Caki2 (cell line): ENCODE results near the gene NUDT22. TPM values are rescaled to one million over a fixed set of nuclear protein-coding genes. Genes with fewer than 3 reads are reported as not detected.

Experiments used
- DNase-seq: peaks from one replicate; pipeline ENCODE4 v3.0.0-alpha.2; 2015; ENCODE audit warnings: low read depth
- in situ Hi-C: cut with HindIII; loops from 2 replicates; pipeline ENCODE4 v1.10.0; 2016; ENCODE audit warnings: low sequenced_read_pairs, low pct_unique_long_range_greater_than_20kb, mixed read lengths
- total RNA-seq: library from RNA; depleted of rRNA; stranded (reverse); fragments of >200 nt; shearing (Covaris generic); gene quantifications from 2 replicates; pipeline ENCODE4 v1.2.3, GENCODE V29; 2014; ENCODE audit warnings: low replicate concordance; rRNA removed

NUDT22 gene
- 25.1 and 31.4 TPM in 2 replicates for total RNA-seq

- in situ Hi-C loops: no loop called here
- peak; percentile 77 for DNase-seq
These were observed at the start of gene NUDT22, which contains the start of gene TRPT1 for GRCh38 chr11:64225608-64226506. TSS of gene NUDT22 (plus strand) at chr11:64226274. CDS start at chr11:64226653, 379 bp downstream. TSS of gene TRPT1 (minus strand) at chr11:64226186. CDS start at chr11:64225860, 326 bp downstream.

- in situ Hi-C loops: no loop called here
- DNase-seq: no peak
These were observed 49.3 kb upstream of the NUDT22 start for GRCh38 chr11:64176751-64177150.

- no peak for DNase-seq
These were observed 47.9 kb upstream of the NUDT22 start for GRCh38 chr11:64178203-64178602.

GRCh38 chr11:64178951-64179639, 47.0 kb upstream of the NUDT22 start:
- no peak for DNase-seq
- in situ Hi-C loops: no loop called here

More at GRCh38 chr11:64178203-64178602, 47.9 kb upstream of the NUDT22 start:
- in situ Hi-C loops: no loop called here

GRCh38 chr11:64180891-64181290, 45.2 kb upstream of the NUDT22 start:
- DNase-seq: no peak

GRCh38 chr11:64181506-64182411, 44.3 kb upstream of the NUDT22 start:
- peak; percentile 86 for DNase-seq
- in situ Hi-C loops: no loop called here

More at GRCh38 chr11:64180891-64181290, 45.2 kb upstream of the NUDT22 start:
- in situ Hi-C loops: no loop called here

- DNase-seq: no peak
- in situ Hi-C loops: no loop called here
These were observed 42.2 kb upstream of the NUDT22 start for GRCh38 chr11:64183890-64184289.

- DNase-seq: no peak
- in situ Hi-C loops: no loop called here
These were observed 40.8 kb upstream of the NUDT22 start for GRCh38 chr11:64185175-64185692.

- DNase-seq: peak; percentile 100
- in situ Hi-C loops: no loop called here
These were observed 40.2 kb upstream of the NUDT22 start, which contains the start of gene STIP1 for GRCh38 chr11:64185693-64186491. TSS of gene STIP1 (plus strand) at chr11:64186171. CDS start at chr11:64186262, 91 bp downstream.

GRCh38 chr11:64186492-64187165, 39.4 kb upstream of the NUDT22 start:
- in situ Hi-C loops: no loop called here
- peak; percentile 22 for DNase-seq

GRCh38 chr11:64192434-64192833, 33.6 kb upstream of the NUDT22 start:
- in situ Hi-C loops: no loop called here
- no peak for DNase-seq

GRCh38 chr11:64196626-64197025, 29.4 kb upstream of the NUDT22 start:
- in situ Hi-C loops: no loop called here
- DNase-seq: no peak

GRCh38 chr11:64198511-64198910, 27.6 kb upstream of the NUDT22 start:
- in situ Hi-C loops: no loop called here
- no peak for DNase-seq

- in situ Hi-C loops: no loop called here
- DNase-seq: no peak
These were observed 24.5 kb upstream of the NUDT22 start for GRCh38 chr11:64201543-64201942.

GRCh38 chr11:64202992-64203391, 23.1 kb upstream of the NUDT22 start:
- in situ Hi-C loops: no loop called here
- no peak for DNase-seq

- DNase-seq: no peak
- in situ Hi-C loops: no loop called here
These were observed 22.5 kb upstream of the NUDT22 start for GRCh38 chr11:64203421-64204079.
